Placental pericyte (primary cell): Measurements from ENCODE around the gene CHRDL1. TPM values are rescaled to one million over a fixed set of nuclear protein-coding genes. Genes with fewer than 3 reads are reported as not detected.

Experiments used
- total RNA-seq: library from RNA; depleted of rRNA; stranded (reverse); fragments of >200 nt; gene quantifications from 2 replicates; pipeline ENCODE4 v1.2.3, GENCODE V29; 2012

The CHRDL1 gene, protein sequence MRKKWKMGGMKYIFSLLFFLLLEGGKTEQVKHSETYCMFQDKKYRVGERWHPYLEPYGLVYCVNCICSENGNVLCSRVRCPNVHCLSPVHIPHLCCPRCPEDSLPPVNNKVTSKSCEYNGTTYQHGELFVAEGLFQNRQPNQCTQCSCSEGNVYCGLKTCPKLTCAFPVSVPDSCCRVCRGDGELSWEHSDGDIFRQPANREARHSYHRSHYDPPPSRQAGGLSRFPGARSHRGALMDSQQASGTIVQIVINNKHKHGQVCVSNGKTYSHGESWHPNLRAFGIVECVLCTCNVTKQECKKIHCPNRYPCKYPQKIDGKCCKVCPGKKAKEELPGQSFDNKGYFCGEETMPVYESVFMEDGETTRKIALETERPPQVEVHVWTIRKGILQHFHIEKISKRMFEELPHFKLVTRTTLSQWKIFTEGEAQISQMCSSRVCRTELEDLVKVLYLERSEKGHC
- total RNA-seq, result not detected in 2 replicates

DNA sequence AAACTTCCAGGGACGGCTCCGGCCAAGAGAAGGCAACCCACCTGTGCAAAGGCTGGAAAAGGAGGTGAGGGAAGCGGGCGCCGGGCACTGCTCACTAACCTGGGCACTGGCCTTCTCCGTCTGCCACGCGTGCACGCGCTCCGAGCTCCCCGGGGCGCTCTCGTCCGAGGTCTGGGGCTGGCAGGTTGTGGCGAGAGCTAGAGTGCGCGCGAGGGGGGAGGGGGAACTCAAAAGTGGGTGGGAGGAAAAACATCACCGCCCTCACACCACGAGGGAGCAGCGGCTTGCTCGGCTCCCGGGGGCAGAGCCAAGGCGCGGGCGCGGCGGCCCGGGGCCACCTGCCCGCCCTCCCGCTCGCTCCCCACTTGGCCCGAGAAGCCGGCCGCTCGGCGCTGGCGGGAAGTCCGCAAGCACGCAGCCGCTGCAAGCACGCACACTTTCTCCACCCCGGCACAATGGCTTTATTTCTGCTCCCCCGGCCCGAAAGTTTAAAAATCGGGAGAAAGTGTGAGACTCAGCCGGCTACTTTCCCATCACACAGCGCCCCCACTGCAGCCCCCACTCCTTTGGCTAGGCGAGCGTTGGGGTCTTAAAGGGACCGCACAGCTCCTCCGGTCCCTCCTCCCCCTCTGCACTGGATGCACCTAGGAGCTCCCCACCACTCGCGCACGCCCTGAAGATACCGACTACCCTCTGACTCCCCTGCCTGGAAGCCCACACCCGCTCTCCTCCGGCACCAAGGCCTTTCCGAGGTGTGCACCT, at the start of gene CHRDL1:
CHRDL1 (minus strand) TSS at position 173 of the 762 bp plus-strand sequence. CDS start 3,636 bp downstream, outside the sequence.

